ENCODE measurements around the gene BPTF.
"Not testable (repeated sequence)": the region's sequence is repeated elsewhere in the genome, so short reads cannot be mapped to it uniquely, and the experiment has no call there.

The BPTF gene

DNA sequence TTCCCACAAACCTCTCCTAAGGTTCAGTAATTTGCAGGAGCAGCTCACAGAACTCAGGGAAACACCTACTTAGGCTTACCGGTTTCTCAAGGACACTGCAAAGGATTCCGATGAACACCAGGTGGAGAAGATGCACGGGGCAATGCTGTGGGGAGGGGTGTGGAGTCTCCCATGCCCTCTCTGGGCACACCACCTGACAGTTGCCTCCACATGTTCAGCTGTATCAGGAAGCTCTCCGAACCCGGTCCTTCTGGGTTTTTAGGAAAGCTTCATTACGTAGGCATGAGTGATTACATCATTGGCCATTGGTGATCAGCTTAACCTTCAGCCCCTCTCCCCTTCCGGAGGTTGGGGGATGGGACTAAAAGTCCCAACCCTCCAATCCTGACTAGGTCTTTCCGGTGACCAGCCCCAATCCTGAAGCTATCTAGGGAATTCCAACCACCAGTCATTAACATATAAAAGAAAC, 149.3 kb downstream of the BPTF start:
- H3K27ac ChIP-seq (ENCODE audit: low read depth, low read length) = no peak overlapping the region
- H3K36me3 ChIP-seq (ENCODE audit: low read length) = peaks cover 27% of the 10 kb centered on the region; the same call in 1 of the 2 replicates
- no peaks in the 10 kb centered on the region for H4K20me1 ChIP-seq (ENCODE audit: low read depth, low read length)
- H3K4me3 ChIP-seq (ENCODE audit: insufficient read depth, low read length, poor library complexity, severe bottlenecking) = no peak overlapping the region
- H3F3A ChIP-seq (ENCODE audit: insufficient read depth) = 0 out of 2 replicates have a peak, but pooled peaks cover 4% of the 10 kb centered on the region
- H2AFZ ChIP-seq (ENCODE audit: low read depth, low read length, severe bottlenecking) = no peak overlapping the region
- no peak overlapping the region for H3K4me2 ChIP-seq (ENCODE audit: low read depth, low read length, poor library complexity, severe bottlenecking)
- H3K9ac ChIP-seq (ENCODE audit: low read length) = no peak overlapping the region
- TF ChIP-seq, protein P1, sequence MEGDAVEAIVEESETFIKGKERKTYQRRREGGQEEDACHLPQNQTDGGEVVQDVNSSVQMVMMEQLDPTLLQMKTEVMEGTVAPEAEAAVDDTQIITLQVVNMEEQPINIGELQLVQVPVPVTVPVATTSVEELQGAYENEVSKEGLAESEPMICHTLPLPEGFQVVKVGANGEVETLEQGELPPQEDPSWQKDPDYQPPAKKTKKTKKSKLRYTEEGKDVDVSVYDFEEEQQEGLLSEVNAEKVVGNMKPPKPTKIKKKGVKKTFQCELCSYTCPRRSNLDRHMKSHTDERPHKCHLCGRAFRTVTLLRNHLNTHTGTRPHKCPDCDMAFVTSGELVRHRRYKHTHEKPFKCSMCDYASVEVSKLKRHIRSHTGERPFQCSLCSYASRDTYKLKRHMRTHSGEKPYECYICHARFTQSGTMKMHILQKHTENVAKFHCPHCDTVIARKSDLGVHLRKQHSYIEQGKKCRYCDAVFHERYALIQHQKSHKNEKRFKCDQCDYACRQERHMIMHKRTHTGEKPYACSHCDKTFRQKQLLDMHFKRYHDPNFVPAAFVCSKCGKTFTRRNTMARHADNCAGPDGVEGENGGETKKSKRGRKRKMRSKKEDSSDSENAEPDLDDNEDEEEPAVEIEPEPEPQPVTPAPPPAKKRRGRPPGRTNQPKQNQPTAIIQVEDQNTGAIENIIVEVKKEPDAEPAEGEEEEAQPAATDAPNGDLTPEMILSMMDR (IDR thresholded peaks at IDR 0.05; ENCODE audit: insufficient read depth, low read length, poor library complexity, severe bottlenecking) = no peak
- no peak for TF ChIP-seq EZH2phosphoT487 (conservative IDR thresholded peaks at IDR 0.05; ENCODE audit: low read length)
- H3K9me3 ChIP-seq (ENCODE audit: insufficient read depth, low read length) = no peaks in the 10 kb centered on the region
- H3K79me2 ChIP-seq (ENCODE audit: insufficient read depth, low read length) = no peaks in the 10 kb centered on the region
- H3K27me3 ChIP-seq (ENCODE audit: low read length) = no peaks in the 10 kb centered on the region
- H3K9me2 ChIP-seq (replicated peaks; ENCODE audit: insufficient read depth, low read length) = no peaks in the 10 kb centered on the region

DNA sequence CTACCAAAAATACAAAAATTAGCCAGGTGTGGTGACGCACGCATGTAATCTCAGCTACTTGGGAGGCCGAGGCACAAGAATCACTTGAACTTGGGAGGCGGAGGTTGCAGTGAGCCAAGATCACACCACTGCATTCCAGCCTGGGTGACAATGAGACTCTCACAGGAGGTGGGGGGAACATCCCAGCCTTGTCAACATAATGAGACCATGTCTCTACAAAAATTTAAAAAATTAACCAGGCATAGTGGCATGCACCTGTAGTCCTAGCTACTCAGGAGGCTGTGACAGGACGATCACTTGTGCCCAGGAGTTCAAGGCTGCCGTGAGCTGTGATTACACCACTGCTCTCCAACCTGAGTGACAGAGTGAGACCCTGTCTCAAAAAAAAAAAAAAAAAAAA, 151.0 kb downstream of the BPTF start:
- H3K9me3 ChIP-seq (ENCODE audit: insufficient read depth, low read length); H3K79me2 ChIP-seq (ENCODE audit: insufficient read depth, low read length); H4K20me1 ChIP-seq (ENCODE audit: low read depth, low read length); H3K4me2 ChIP-seq (ENCODE audit: low read depth, low read length, poor library complexity, severe bottlenecking); H3F3A ChIP-seq (ENCODE audit: insufficient read depth); H3K27me3 ChIP-seq (ENCODE audit: low read length); H3K9ac ChIP-seq (ENCODE audit: low read length); H3K9me2 ChIP-seq (replicated peaks; ENCODE audit: insufficient read depth, low read length); H3K27ac ChIP-seq (ENCODE audit: low read depth, low read length); H2AFZ ChIP-seq (ENCODE audit: low read depth, low read length, severe bottlenecking); H3K4me3 ChIP-seq (ENCODE audit: insufficient read depth, low read length, poor library complexity, severe bottlenecking): not testable (repeated sequence)
- peaks cover 24% of the 10 kb centered on the region; the same call in 1 of the 2 replicates for H3K36me3 ChIP-seq (ENCODE audit: low read length)

DNA sequence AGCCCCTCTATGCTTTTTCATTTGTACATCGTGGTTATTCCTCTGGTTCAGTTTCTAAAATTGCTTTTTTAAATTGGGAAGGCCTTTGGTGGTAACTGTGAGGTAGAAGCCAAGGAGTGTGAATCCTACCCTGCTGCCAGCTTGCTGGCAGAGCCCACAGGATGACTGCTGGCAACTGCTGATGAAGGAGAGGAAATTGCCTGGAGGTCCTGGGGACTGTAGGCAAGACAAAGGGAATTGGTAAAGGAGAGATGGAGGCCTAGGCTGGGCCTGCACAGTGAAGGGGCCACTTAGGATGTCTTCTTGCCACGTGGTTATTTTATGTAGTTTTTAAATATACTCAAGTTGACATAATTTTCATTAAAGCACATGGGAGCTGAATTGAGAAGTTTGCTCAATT, 155.2 kb downstream of the BPTF start:
- H3K9ac ChIP-seq (ENCODE audit: low read length) = no peak overlapping the region
- H3F3A ChIP-seq (ENCODE audit: insufficient read depth) = peaks cover 26% of the 10 kb centered on the region; the same call in 1 of the 2 replicates
- no peak overlapping the region for H3K4me3 ChIP-seq (ENCODE audit: insufficient read depth, low read length, poor library complexity, severe bottlenecking)
- peaks cover 20% of the 10 kb centered on the region; the same call in 1 of the 2 replicates for H3K36me3 ChIP-seq (ENCODE audit: low read length)
- no peak overlapping the region for H3K4me2 ChIP-seq (ENCODE audit: low read depth, low read length, poor library complexity, severe bottlenecking)
- H3K27ac ChIP-seq (ENCODE audit: low read depth, low read length) = no peak overlapping the region
- H3K9me2 ChIP-seq (replicated peaks; ENCODE audit: insufficient read depth, low read length) = no peaks in the 10 kb centered on the region
- H3K79me2 ChIP-seq (ENCODE audit: insufficient read depth, low read length) = no peaks in the 10 kb centered on the region
- no peak overlapping the region for H2AFZ ChIP-seq (ENCODE audit: low read depth, low read length, severe bottlenecking)
- H4K20me1 ChIP-seq (ENCODE audit: low read depth, low read length) = no peaks in the 10 kb centered on the region
- no peaks in the 10 kb centered on the region for H3K27me3 ChIP-seq (ENCODE audit: low read length)
- no peaks in the 10 kb centered on the region for H3K9me3 ChIP-seq (ENCODE audit: insufficient read depth, low read length)
- TF ChIP-seq, protein P1 (IDR thresholded peaks at IDR 0.05; ENCODE audit: insufficient read depth, low read length, poor library complexity, severe bottlenecking) = no peak
- TF ChIP-seq EZH2phosphoT487 (conservative IDR thresholded peaks at IDR 0.05; ENCODE audit: low read length) = no peak

DNA sequence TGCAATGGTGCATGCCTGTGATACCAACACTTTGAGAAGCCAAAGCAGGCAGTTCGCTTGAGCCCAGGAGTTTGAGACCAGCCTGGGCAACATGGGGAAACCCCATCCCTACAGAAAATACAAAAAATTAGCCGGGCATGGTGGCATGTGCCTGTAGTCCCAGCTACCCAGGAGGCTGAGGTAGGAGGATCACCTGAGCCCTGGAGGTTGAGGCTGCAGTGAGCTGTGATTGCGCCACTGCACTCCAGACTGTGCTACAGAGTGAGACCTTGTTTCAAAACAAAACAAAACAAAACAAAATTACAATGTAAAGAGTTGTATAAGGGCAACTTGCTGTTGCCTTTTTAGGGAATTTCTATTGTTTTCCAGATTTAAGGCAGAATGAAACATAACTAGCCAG, 155.6 kb downstream of the BPTF start:
- not testable (repeated sequence) for H4K20me1 ChIP-seq (ENCODE audit: low read depth, low read length); H3K9me3 ChIP-seq (ENCODE audit: insufficient read depth, low read length); H3K4me2 ChIP-seq (ENCODE audit: low read depth, low read length, poor library complexity, severe bottlenecking); H3K9me2 ChIP-seq (replicated peaks; ENCODE audit: insufficient read depth, low read length); H3K9ac ChIP-seq (ENCODE audit: low read length); H3K27ac ChIP-seq (ENCODE audit: low read depth, low read length); H3K79me2 ChIP-seq (ENCODE audit: insufficient read depth, low read length); H2AFZ ChIP-seq (ENCODE audit: low read depth, low read length, severe bottlenecking); H3K27me3 ChIP-seq (ENCODE audit: low read length); H3K4me3 ChIP-seq (ENCODE audit: insufficient read depth, low read length, poor library complexity, severe bottlenecking)
- H3F3A ChIP-seq (ENCODE audit: insufficient read depth) = peaks cover 26% of the 10 kb centered on the region; the same call in 1 of the 2 replicates
- peaks cover 15% of the 10 kb centered on the region; the same call in 1 of the 2 replicates for H3K36me3 ChIP-seq (ENCODE audit: low read length)

All from SU-DHL-6 (cell line).